Esophagus mucosa (tissue), 1 donor: ENCODE data around the gene ST8SIA2. TPM values are rescaled to one million over a fixed set of nuclear protein-coding genes. Genes with fewer than 3 reads are reported as not detected.

Experiments
- ATAC-seq: fragments of 200-7000 bp; cut with Tn5 transposase; one replicate; pipeline ENCODE4 v1.9.1; 2020
- total RNA-seq: library from RNA; stranded (reverse); gene quantifications from one replicate; pipeline ENCODE4 v1.2.4, GENCODE V29; 2023
- donor health status: DM: yes; HTN: yes; CAD: no.

The ST8SIA2 gene
- total RNA-seq, 1 donor from 2014 or later = 0.16 TPM

DNA sequence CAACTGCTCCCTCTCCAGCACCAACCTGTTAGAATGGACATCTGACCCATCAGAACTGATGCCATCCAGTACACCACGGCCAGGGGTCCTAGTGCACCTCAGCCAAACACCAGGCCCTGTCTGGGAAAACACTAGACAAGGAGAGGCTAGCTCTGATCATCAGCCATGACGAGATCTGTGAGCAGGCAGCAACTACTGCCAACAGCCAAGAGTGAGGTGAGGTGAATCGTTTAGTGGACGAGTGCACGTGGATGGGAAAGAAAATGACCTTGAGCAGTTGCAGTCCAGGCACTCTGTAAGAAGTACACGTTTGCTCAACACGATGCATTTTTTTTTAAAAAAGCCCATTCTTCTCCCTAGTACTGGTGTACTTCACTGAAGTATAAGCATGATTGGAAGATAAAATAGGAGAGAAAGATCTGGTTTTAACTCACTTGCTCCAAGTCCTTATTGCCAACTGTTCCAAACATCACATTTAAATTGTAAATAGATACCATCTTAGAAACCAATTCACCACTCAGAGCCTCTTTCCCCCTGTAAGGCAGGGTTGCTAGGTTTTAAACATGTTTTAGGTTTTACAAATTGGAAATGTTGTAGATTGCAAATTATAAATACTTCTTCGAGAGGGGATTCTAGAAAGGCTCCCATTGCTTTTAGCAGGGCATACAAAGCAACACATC lies 5.7 kb downstream of the ST8SIA2 start:
- no peak for ATAC-seq

DNA sequence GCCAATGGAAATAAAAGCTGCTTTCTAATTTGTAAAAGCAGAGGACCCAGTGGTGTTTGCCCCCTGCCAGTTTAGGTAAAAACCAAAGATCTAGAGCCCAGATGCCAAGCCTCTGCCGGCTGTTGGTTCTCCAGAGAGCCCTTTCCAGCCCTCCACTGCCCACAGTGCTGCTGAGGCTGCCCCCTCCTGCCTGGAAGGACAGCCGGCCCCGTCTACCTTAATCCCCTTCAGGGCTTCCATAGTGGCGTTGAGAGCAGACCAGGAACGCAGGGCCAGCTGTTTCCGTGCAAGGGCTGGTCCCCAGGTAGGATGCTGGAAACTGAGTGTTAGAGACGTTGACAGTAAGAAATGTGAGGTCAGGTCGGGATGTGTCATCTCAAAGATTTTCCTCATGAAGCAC lies 6.9 kb downstream of the ST8SIA2 start:
- ATAC-seq = no peak

DNA sequence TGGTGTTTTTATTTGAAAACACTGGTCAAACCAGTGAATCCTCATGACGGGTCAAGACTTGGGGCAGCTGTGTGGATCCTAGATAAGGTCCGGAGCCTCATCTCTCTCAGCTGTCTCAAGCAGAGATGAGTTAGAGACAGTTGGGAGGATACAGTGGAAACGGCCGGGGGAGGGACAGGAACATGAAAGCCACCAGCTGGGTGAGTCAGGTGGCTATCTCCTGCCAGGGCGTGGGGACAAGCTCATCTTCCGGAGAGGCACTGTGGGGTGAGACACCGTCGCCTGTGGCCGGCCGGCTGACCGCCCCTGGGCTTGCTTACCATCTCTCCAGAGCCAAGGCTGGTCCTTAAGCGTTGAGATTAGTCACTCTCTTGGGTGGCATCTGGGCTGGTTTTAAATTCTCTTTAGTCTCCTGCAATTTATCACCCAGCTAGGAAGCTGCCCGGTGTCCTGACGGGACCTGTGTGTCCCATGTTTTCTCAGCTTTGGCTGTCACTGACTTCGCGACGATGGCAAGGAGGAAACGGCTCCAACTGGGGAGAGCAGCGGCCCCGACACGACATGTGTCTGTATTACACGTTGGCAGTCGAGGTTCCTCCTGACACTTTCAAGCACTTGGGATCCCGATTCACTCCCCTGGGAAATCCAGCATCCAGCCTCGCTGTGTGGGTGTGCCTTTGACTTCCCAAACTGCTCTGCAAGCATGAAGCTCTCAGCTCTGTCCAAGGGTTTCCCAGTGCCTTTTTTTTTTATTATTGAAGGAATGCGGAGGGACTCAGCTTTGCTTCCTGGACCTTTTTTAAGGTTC lies 7.5 kb downstream of the ST8SIA2 start:
- ATAC-seq = no peak

DNA sequence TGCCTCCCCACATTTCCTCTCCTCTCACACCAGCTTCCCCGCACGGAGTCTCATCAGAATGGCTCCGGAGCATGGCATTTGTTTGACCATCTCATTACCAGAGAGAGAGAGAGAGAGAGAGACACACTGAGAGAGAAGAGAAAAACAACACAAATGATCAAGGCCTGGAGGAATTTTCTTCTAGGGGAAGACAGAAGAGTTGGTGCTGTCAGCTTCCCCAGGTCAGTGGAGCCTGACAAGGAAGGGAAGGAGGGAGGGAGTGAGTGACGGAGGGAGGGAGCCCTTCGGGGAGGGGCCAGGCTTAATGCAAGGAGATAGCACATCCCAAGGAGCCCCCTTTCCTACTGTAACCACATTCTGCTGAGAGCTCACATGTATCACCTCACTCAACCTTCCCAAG lies 9.1 kb downstream of the ST8SIA2 start:
- ATAC-seq = no peak

DNA sequence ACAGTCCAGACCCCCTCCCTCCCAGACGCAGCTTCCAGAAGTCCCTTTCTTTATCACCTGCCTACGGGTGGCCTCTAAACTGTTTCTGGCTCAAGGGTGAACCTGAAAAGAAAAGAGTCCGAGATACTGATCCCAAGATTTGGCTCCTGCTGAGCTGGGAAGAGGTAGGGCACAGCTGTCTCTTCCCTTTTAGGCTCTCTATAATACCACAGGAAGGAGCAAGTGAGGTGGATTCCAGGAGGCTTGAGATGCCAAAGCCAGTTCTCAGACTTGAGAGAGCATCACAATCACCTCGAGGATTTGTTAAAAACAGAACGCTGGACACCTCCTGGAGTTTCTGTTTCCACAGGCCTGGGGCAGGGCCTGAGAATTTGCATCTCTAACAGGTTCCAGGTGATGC lies 12.3 kb downstream of the ST8SIA2 start:
- ATAC-seq = no peak

DNA sequence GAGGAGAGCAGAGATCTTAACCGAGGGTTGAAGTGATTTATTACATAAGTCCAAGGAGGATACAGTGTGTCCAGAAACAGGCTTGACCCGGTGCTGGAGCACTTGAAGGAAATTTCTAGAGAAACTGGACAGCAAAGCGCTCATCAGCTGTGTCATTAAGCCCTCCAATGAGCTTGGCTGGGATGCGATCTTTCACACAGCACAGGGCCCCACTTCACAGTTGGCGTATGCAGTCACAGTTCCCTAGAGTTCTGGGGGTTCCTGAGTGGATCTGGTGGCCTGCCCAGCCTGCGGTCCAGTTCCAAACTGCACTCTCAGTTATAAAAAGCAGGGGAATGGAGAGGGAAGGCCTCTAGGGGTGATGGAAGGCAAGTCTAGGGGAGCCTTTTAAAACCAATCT lies 13.6 kb downstream of the ST8SIA2 start:
- no peak for ATAC-seq

DNA sequence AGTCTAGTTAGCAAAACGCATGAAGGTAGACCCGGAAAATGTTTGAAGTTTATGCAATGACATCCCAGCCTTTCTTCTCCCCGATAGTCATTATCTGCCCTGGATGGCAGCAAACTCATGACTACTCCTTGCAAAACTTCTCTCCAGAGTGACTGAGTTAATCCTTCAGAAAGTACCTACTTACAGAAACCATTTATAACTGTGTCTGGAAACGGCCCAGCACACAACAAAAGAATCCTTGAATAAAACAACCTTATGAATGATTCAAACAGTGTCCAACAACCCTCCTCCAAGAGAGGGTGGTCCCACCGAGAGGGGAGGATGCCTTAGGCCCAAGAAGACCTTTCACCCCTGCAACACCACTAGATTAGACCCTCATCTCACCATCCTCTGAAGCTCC lies 14.2 kb downstream of the ST8SIA2 start:
- ATAC-seq = no peak

DNA sequence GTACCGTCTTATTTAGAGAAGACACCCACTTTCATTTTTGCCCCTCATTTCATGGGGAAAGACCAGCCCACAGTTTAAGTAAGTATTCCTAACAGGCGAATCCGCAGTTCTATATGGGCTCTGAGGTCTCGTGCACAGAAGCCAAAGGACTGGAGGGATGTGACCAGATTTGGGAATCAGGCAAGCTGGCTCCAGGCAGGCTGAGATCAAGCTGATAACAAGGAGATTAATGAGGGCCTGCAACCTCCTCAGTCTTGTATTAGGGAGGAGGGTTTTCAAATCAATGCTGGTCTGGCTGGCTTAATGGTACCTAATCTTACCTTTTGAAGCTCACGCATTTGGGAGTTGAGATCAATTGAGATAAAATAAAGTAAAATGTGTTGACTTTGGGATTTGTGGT lies 15.3 kb downstream of the ST8SIA2 start:
- no peak for ATAC-seq

DNA sequence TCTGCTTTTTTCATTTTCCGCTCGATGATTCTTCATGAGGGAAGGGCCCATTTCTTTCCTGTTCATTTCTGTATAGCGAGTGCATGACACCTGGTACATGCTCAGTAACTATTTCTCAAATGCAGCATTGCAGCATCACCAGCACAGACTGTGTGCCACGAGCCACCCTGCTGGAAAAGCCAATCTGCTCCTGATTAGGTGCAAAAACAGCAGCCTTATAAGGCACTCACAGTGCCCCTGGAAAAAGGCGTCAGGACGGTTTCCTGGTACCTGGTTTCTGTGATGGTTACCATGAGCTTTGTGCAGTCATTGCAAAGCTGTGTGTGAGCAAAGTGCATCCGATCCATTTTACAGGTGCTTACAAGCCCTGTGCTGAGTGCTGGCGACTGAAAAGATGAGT lies 15.8 kb downstream of the ST8SIA2 start:
- no peak for ATAC-seq

DNA sequence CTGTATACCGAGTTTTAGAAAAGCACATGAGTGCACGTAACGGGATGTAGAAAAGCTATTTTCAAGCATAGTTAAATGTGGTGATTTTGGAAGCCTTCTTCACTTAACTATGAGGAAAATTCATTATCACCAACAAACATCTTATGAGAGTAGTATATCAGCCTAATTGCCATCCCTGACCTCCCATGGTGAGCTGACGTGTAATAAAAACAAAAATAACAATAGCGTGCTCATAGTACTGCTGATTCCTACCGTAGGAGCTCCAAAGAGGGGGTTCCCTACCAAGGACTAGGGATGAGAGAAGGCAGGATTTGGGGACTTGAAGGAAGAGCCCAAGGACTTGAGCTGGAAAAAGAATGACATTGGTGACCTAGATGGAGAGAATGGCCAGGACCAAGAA lies 16.9 kb downstream of the ST8SIA2 start:
- ATAC-seq = no peak

DNA sequence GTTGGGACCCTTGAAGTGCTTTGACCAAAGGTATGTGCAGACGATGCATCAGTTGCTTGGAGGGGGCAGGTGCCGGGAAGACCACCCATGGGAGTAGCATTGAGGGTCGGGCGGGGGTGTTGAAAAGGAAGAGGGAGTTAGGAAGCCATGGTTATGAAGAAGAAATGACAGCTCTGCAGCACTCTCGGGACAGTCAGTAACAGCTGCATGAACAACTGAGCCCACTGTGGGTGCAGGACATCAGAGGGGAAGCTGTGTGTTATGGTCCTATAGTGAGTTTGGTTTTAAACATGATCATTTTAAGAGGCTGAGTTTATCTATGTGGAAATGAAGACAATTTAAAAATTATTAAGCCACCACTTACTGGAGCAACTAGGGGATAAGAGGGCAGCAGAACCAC lies 17.6 kb downstream of the ST8SIA2 start:
- ATAC-seq = no peak

DNA sequence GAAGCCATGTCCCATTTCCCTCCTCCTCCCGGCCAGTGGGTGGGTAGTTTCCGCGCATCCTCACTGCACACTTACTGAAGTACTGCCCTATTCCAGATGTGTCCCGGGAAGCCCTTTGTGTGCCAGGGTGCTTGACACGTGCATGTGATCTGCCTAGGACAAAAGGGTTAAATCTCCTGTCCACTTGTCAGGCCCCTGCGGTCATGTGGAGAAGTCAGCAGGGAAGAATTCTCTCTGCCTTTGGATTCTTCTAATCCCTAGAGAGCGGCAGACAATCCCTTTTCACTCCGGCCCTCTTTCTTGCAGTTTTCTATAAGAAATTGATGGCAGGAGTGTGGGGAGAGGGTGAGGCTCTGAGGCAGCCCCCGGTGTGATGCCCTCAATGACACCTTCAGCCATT lies 19.8 kb downstream of the ST8SIA2 start:
- no peak for ATAC-seq

DNA sequence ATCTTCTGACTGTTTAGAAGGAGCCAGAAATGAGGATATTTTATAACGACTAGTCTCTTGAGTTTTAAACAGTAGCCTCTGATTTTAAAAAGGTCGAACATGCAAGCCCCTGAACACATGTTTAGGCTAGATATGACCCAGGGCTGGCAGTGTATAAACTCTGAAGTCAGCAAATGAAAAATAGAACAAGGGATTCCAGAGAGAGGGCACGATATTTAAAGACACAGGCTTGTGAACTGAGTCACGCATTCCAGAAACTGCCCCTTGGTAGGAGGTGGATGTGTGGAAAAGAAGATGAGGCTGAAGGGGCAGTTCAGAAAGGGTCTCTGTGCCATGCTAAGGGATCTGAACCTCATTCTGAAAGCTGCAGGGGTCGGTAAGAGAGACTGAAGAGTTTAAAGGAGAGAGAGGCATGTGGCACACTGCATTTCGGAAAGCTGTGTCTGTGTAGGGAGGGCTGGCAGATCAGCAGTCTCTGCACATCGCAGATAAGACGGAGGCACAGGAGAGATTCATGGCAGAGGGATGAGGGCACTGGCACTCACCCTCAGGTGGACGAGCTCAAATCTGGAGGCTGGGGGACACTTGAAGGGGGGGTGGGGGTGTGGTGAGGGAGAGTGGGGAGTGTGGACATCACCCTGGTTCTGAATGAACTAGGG lies 22.1 kb downstream of the ST8SIA2 start:
- no peak for ATAC-seq

DNA sequence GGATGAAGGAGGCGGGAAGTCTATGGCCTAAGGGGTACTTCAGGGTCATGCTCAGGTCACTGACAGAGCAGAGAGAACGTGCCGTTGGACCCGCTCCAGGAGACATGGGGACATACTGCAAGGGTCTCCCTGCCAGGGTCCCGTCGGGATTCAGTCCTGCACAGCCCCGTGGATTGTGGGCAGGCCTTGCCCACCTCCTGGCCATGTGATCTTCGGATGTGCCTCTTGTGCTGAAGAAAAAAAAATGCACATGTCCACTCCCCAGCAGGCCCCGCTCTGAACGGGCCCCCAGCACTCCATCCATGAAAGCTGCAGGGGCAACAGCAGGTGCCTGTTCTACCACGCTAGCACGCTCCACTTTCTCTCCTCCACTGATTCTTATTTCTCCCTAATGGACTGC lies 22.9 kb downstream of the ST8SIA2 start:
- no peak for ATAC-seq

DNA sequence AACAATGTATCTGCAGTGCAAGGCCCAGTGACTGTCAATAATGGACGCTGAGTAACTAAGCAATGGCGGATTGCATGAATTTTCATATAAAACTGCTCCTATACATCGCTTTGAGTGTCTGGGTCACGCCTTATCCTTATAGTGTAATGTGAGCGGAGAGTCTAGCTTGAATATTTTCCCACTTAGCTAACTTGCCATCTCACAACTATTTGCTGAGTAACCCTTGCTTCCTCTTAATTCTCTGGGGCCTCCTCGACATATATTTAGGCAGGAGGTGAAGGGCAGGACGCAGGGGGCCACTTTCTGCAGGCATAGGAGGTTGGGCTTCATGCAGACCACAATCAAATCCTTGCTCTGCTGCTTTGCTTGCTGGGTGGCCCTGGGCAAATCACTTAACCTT lies 24.0 kb downstream of the ST8SIA2 start:
- ATAC-seq = no peak

DNA sequence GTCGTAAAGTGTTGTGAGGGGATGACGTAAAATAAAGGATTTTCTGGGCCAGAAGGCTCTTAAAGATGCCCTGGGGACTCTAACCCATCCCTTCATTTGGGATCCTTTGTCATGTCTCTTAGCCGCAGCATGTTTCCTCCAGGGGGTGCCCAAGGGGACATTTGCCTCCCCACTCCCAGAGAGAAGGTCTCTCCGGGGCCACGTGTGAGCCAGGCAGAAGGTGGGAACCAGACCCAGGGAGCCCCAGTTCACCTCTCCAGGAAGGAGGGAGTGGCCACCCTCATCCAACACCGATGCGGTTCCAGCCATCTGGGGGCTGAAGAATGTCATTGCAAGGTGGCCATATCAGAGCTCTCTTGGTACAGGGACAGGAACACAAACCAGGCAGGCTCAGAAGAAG lies 25.2 kb downstream of the ST8SIA2 start:
- no peak for ATAC-seq

DNA sequence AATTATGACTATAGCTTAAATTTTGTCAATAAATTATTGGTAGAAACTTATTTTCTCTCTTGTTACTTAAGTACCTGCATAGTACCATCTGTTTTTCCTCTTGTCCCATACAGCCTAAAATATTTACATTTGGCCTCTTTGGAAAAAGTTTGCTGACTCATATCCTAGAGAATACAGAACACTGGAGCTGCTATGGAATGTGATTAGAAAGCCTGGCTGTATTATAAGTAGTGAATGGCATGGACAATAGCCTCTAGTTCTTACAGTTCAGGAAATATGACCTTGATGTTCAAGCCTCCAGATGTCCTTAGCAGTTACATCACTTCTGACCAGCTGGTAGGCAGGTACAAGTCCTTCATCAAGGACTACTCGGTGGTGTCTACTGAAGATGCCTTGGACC lies 28.3 kb downstream of the ST8SIA2 start:
- no peak for ATAC-seq

DNA sequence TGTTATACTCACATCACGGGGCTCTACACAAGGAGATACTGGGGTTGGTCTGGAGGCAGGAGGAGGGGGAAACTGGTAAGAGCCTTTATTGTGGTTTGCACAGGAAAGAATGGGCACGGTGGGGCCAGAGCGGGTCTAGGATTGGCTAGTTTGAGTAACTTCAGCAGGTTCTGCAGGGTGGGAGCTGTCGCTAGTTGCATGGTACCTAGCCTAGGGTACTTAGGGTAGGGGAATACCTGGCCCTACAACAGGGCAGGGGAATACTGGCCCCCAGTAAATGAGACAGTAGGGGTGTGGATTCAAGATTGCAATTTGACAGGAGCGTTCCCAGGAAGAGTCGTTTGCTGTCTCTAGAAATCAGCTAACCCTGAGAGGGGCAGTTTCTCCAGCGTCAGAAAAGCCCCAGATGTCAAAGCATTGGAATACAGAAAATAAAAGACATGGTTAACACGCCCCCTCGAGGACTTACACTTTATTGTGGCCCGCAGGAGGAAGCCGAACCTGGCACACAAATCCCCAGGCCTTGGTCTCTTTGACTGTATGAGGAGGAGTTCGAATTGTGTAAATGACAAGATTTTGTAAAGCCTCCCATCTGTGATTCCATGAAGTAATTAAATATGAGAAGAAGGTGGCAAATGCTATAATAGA lies 32.0 kb downstream of the ST8SIA2 start:
- ATAC-seq = no peak

DNA sequence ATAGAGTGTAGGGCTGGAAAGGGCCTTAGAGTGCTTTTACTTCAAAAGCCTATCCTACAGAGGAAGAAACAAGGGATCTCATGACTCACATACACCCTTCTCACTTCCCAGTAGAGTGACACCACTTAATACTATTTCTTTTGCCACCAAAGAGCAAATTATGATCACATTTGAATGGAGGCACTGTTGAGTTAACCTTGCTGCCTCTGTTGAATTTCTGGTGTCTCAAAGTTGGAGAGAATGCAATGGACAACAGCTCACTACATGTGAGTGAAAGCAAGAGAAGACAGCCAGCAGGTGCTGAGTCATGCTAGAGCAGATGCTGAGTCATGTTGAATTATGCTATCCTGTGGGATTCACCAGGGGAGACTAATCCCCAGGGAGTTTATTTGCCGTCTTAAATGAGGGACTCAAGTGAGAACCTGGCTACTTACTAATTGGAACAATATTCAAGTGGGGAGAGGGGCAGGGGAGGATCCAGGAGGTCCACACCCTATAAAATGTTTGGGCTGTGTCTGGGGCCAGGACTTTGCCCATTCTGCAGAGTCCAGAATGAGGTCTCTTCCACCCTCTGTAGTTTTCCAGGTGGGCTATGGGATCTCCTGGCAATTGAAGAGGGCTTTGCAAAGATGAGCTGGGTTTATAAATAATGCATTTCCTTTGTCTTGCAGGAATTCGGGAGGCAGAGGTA lies 35.8 kb downstream of the ST8SIA2 start:
- peak; percentile 45 for ATAC-seq

DNA sequence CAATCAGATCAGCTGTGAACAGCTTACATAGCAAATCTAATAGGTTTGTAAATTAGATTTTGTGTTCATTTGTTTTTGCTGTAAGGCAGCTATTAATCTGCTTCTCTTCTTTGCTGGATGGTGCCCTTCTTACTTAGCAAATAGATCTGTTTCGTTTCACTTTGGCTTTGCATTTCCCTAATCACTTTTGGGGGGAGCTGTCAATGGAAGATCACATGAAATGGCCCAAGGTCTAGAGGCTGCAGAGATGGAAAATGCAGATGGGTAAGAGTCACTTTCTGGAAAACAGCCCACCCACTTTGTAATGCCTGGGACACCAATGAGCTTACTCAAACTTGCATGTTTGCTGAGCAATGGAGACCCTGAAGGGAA lies 36.4 kb downstream of the ST8SIA2 start:
- no peak for ATAC-seq

DNA sequence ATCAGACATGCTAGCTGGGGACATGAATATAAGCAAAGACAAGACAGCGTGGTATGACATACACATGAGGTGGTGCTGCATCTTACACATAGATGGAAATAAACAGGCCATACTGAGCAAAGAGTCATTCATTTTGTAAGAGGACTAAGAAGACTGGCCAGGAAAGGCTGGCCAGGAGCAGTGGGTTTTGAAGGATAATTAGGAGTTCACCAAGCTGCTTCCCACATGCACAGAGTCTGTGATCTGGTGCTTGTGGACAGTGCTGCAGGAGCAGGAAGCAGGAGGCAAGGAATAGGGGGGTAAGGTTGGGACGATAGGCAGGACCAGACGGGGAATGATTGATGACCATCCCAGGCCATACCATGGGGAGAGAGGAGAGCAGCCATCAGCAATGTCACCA lies 41.5 kb downstream of the ST8SIA2 start:
- no peak for ATAC-seq

DNA sequence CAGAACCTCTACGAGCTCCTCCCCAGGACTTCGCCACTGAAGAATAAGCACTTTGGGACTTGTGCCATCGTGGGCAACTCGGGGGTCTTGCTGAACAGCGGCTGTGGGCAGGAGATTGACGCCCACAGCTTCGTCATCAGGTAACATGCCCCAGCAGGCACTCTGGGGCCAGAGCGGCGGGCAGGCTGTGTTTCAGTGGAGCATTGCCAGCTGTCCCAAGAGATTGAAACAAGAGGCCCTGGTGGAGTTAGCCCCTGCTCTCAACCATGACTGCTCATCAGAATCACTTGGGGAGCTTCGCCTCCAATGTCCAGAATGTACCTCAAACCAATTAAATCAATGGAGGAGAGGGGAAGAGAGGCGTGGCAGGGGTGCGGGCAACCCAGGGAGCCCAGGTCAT lies 44.8 kb downstream of the ST8SIA2 start:
- ATAC-seq = no peak

DNA sequence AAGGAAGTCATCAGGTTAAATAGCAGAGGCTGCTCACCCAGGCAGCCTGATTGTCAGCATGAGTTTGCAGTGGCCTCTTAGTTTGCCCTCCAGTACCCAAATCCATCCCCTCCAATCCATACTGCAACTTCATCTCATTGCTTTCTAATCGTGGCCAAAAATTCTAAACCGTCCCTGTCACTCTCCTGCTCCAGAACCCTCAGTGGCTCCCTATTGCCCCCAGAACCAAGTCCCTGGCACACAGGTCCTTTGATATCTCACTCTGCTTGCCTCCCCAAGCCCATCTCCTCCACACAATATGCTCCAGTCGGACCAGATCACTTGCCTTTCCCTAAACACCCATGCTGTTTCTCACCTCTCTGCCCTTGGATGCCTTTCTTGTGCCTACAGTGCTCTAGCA lies 49.7 kb downstream of the ST8SIA2 start:
- no peak for ATAC-seq
